HUES64 (cell line): ENCODE data around the gene IL25.
"Not testable (repeated sequence)": the region's sequence is repeated elsewhere in the genome, so short reads cannot be mapped to it uniquely, and the experiment has no call there.

Experiments
- H3K27ac ChIP-seq: 2 replicates; pipeline ENCODE4 v1.7.0; 2013; ENCODE audit warnings: low read depth, low read length, inconsistent platforms
- H3K27me3 ChIP-seq: 2 replicates; pipeline ENCODE4 v1.6.1; 2013; ENCODE audit warnings: mild to moderate bottlenecking, low read length; ENCODE audit not compliant: insufficient read depth
- H3K36me3 ChIP-seq: 2 replicates; pipeline ENCODE4 v1.6.1; 2013; ENCODE audit warnings: mild to moderate bottlenecking, low read length; ENCODE audit not compliant: insufficient read depth
- H3K4me1 ChIP-seq: 2 replicates; pipeline ENCODE4 v1.6.1; 2013; ENCODE audit warnings: mild to moderate bottlenecking, low read length, moderate library complexity; ENCODE audit not compliant: insufficient read depth
- H3K4me3 ChIP-seq: 2 replicates; pipeline ENCODE4 v1.5.1; 2013; ENCODE audit warnings: mild to moderate bottlenecking, low read length, moderate library complexity
- H3K9ac ChIP-seq: 2 replicates; pipeline ENCODE4 v1.6.1; 2013; ENCODE audit warnings: mild to moderate bottlenecking, low read depth, low read length
- H3K9me3 ChIP-seq: 2 replicates; pipeline ENCODE4 v1.6.1; 2013; ENCODE audit warnings: low read depth, low read length; ENCODE audit not compliant: insufficient read depth
- WGBS: fragments of 150-250, 120-280 bp; methylation state at CpG from one replicate; pipeline ENCODE4 v1.1.7; 2013; ENCODE audit warnings: missing lambda C conversion rate; 5-methylcytosine and 5-hydroxymethylcytosine counted together

IL25 gene

GRCh38 chr14:23415821-23416778, 43.5 kb downstream of the IL25 start:
- Histone ChIP-seq H3K27me3 (peaks cover 3% of the 10 kb centered on the region; the same call in 1 of the 2 replicates), H3K27ac (no peak overlapping the region), H3K4me1 (no peaks in the 10 kb centered on the region), H3K9ac (no peak overlapping the region), H3K9me3 (no peaks in the 10 kb centered on the region), H3K4me3 (no peak overlapping the region), H3K36me3 (no peaks in the 10 kb centered on the region)
- WGBS: 87% methylated on average over 21 of the region's 21 CpGs

DNA sequence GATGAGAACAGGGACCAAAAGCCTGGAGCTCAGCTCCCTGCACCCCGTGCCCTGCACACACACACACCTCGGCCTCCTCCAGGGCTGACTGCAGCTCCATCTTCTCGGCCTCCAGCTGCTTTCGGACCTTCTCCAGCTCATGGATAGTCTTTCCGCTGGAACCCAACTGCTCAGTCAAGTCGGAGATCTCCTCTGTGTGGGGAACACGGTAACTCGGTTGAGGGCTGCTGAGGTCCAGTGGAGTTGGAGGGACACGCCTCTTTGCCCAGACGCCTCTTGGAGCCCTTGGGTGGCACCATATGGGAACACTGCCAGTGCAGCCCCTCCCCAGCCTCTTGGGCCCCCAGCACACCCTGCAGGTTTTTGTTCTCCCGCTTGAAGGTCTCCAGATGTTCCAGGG, 44.2 kb downstream of the IL25 start:
- 94% methylated on average over 11 of the region's 11 CpGs for WGBS
- Histone ChIP-seq H3K27me3 (peaks cover 3% of the 10 kb centered on the region; the same call in 1 of the 2 replicates), H3K4me3 (no peak overlapping the region), H3K27ac (no peak overlapping the region), H3K9me3 (no peaks in the 10 kb centered on the region), H3K4me1 (no peaks in the 10 kb centered on the region), H3K36me3 (no peaks in the 10 kb centered on the region), H3K9ac (no peak overlapping the region)

GRCh38 chr14:23417269-23417668, 44.7 kb downstream of the IL25 start:
- WGBS: 95% methylated on average over 12 of the region's 12 CpGs
- not testable (repeated sequence) for H3K9ac ChIP-seq, H3K27ac ChIP-seq, H3K36me3 ChIP-seq, H3K9me3 ChIP-seq, H3K4me3 ChIP-seq, H3K27me3 ChIP-seq, H3K4me1 ChIP-seq

GRCh38 chr14:23418021-23418420, 45.4 kb downstream of the IL25 start:
- 95% methylated on average over 21 of the region's 21 CpGs for WGBS
- Histone ChIP-seq H3K4me1 (no peaks in the 10 kb centered on the region), H3K9ac (no peak overlapping the region), H3K9me3 (no peaks in the 10 kb centered on the region), H3K4me3 (no peak overlapping the region), H3K27ac (no peak overlapping the region), H3K27me3 (peaks cover 3% of the 10 kb centered on the region; the same call in 1 of the 2 replicates), H3K36me3 (no peaks in the 10 kb centered on the region)

GRCh38 chr14:23419646-23420045, 47.0 kb downstream of the IL25 start:
- H3K9me3 ChIP-seq, H3K27me3 ChIP-seq, H3K27ac ChIP-seq, H3K9ac ChIP-seq, H3K36me3 ChIP-seq, H3K4me3 ChIP-seq, H3K4me1 ChIP-seq: not testable (repeated sequence)
- WGBS: 83% methylated on average over 2 of the region's 17 CpGs

DNA sequence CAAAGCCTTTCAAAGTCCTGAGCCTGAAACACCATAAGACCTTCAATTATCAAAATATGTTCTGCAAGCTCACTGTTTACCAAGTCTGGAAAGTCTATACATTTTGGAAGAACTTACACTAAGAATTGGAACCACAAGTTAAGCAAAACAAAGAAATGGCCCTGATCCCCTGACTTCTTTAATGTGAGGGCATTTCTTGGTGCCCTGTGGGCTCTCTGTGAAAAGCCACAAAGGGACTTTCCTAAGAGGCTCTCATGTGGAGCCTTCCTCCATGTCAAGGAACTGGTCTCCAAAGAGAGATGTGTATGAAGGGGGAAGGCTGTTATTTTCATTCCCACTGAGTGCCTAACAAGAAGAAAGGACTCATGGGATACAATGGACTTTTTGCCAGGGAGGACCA, 49.0 kb downstream of the IL25 start:
- no peak overlapping the region for H3K4me3 ChIP-seq
- no peak overlapping the region for H3K27ac ChIP-seq
- H3K36me3 ChIP-seq: no peaks in the 10 kb centered on the region
- no peak overlapping the region for H3K9ac ChIP-seq
- no peaks in the 10 kb centered on the region for H3K4me1 ChIP-seq
- H3K9me3 ChIP-seq: no peaks in the 10 kb centered on the region
- H3K27me3 ChIP-seq: peaks cover 3% of the 10 kb centered on the region; the same call in 1 of the 2 replicates

DNA sequence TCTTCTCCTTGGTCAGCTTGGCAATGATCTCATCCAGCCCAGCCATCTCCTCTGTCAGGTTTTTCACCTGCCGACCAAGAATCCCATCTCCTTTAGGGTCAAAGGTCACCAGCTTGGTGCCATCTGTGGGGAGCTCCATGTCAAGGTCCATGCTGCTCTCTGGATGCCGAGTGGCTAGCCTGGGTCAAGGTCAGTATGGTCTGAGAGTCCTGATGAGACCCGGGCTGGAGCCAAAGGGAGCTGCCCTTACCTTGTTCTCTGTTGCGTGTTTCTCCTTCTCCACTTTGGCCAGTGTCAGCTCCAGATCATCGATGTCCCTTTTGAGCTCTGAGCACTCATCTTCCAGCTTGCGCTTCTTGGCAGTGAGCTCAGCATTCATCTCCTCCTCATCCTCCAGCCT, 51.0 kb downstream of the IL25 start:
- peaks cover 7% of the 10 kb centered on the region; the same call in 1 of the 2 replicates for H3K27me3 ChIP-seq
- H3K9ac ChIP-seq: no peak overlapping the region
- WGBS: 92% methylated on average over 6 of the region's 6 CpGs
- no peak overlapping the region for H3K27ac ChIP-seq
- no peak overlapping the region for H3K4me3 ChIP-seq
- H3K9me3 ChIP-seq: no peaks in the 10 kb centered on the region
- H3K36me3 ChIP-seq: no peaks in the 10 kb centered on the region
- H3K4me1 ChIP-seq: no peaks in the 10 kb centered on the region

- H3K4me1 ChIP-seq: no peaks in the 10 kb centered on the region
- no peak overlapping the region for H3K4me3 ChIP-seq
- no peaks in the 10 kb centered on the region for H3K36me3 ChIP-seq
- H3K9me3 ChIP-seq: no peaks in the 10 kb centered on the region
- H3K27me3 ChIP-seq: peaks cover 4% of the 10 kb centered on the region; the same call in 1 of the 2 replicates
- no peak overlapping the region for H3K27ac ChIP-seq
- no peak overlapping the region for H3K9ac ChIP-seq
- WGBS: 86% methylated on average over 10 of the region's 10 CpGs
Measured at GRCh38 chr14:23425169-23425568, 52.6 kb downstream of the IL25 start.

DNA sequence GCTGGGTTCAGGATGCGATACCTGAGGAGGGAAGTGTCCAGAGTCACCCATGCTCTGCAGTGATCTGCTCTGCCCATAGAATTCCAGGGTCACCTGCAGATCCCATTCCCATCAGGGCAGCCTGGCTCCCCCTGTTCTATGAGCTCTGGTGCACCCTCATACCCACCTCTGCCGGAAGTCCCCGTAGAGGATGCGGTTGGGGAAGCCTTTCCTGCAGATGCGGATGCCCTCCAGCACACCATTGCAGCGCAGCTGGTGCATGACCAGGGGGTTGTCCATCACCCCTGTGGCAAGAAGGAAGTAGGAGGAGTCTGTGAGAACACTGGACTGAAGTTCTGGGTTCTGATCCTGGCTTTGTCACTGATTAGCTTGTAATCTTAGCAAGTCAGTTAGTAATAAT, 53.2 kb downstream of the IL25 start:
- not testable (repeated sequence) for H3K4me1 ChIP-seq, H3K27me3 ChIP-seq, H3K9ac ChIP-seq, H3K27ac ChIP-seq, H3K9me3 ChIP-seq, H3K36me3 ChIP-seq, H3K4me3 ChIP-seq
- 95% methylated on average over 6 of the region's 6 CpGs for WGBS
